Testis (tissue), 2 donors: Measurements from ENCODE around the gene MTA1.

Source experiments
- POLR2A ChIP-seq: fragments of 450-650 bp; IDR thresholded peaks from one replicate; pipeline ENCODE4 v1.6.1; 2017; ENCODE audit warnings: antibody characterized with exemption, mild to moderate bottlenecking, moderate library complexity
- TF ChIP-seq, protein P1 (sequence below), 3 experiments: fragments of 450-650 bp in 2 of 3; fragments of 200-600 bp in 1 of 3; sonication (generic) in 1 of 3; IDR thresholded peaks; one replicate each; pipeline ENCODE4 v1.5.1; 2016 to 2019; ENCODE audit warnings: antibody characterized with exemption in 3 of 3, mild to moderate bottlenecking in 2 of 3, moderate library complexity in 1 of 3

GRCh38 chr14:105502446-105503295 is 83.0 kb downstream of the MTA1 start:
- no peak for TF ChIP-seq POLR2A
- TF ChIP-seq, protein P1, sequence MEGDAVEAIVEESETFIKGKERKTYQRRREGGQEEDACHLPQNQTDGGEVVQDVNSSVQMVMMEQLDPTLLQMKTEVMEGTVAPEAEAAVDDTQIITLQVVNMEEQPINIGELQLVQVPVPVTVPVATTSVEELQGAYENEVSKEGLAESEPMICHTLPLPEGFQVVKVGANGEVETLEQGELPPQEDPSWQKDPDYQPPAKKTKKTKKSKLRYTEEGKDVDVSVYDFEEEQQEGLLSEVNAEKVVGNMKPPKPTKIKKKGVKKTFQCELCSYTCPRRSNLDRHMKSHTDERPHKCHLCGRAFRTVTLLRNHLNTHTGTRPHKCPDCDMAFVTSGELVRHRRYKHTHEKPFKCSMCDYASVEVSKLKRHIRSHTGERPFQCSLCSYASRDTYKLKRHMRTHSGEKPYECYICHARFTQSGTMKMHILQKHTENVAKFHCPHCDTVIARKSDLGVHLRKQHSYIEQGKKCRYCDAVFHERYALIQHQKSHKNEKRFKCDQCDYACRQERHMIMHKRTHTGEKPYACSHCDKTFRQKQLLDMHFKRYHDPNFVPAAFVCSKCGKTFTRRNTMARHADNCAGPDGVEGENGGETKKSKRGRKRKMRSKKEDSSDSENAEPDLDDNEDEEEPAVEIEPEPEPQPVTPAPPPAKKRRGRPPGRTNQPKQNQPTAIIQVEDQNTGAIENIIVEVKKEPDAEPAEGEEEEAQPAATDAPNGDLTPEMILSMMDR (IDR thresholded peaks at IDR 0.05), result no peak
